Thymus (tissue), 11 donors: Measurements from ENCODE around the gene GARIN5B. TPM values are rescaled to one million over a fixed set of nuclear protein-coding genes. Genes with fewer than 3 reads are reported as not detected.

ENCODE experiments used
- DNase-seq, 9 donors: peaks; one replicate each; pipeline ENCODE4 v3.0.0-alpha.2; 2013; ENCODE audit warnings: low spot score in 9 of 9, low read depth in 6 of 9, missing footprints in 1 of 9
- H3K27ac ChIP-seq, 2 donors: one replicate each; pipeline ENCODE4 v1.5.1; 2013; ENCODE audit warnings: control low read depth in 1 of 2, low read depth in 1 of 2, low read length in 1 of 2, mild to moderate bottlenecking in 1 of 2, moderate library complexity in 1 of 2
- H3K27me3 ChIP-seq, 2 donors: one replicate each; pipeline ENCODE4 v1.5.1; 2013; ENCODE audit warnings: low read length in 1 of 2; ENCODE audit not compliant: control insufficient read depth in 2 of 2, insufficient read depth in 1 of 2
- H3K36me3 ChIP-seq, 2 donors: one replicate each; pipeline ENCODE4 v1.5.1; 2013; ENCODE audit warnings: low read length in 1 of 2, mild to moderate bottlenecking in 1 of 2, moderate library complexity in 1 of 2; ENCODE audit not compliant: control insufficient read depth in 2 of 2, insufficient read depth in 2 of 2
- H3K4me1 ChIP-seq, 2 donors: one replicate each; pipeline ENCODE4 v1.5.1; 2013; ENCODE audit warnings: low read length in 2 of 2; ENCODE audit not compliant: control insufficient read depth in 2 of 2, insufficient read depth in 2 of 2
- H3K4me3 ChIP-seq, 2 donors: one replicate each; pipeline ENCODE4 v1.5.1; 2013; ENCODE audit warnings: low read length in 2 of 2, control low read depth in 1 of 2, mild to moderate bottlenecking in 1 of 2
- H3K9me3 ChIP-seq, 2 donors: one replicate each; pipeline ENCODE4 v1.5.1; 2013; ENCODE audit warnings: low read length in 1 of 2, mild to moderate bottlenecking in 1 of 2; ENCODE audit not compliant: control insufficient read depth in 2 of 2, insufficient read depth in 1 of 2
- WGBS: extraction: QIAGEN DNeasy Blood & Tissue Kit; methylation state at CpG from one replicate; pipeline ENCODE4 v1.1.7; 2013; 5-methylcytosine and 5-hydroxymethylcytosine counted together
- polyA plus RNA-seq: library from polyadenylated mRNA; stranded (reverse); fragments of 200-250 nt; gene quantifications from one replicate; pipeline ENCODE4 v1.2.3, GENCODE V29; 2013
- total RNA-seq: library from RNA; stranded (reverse); fragments of 120-200 nt; gene quantifications from one replicate; pipeline ENCODE4 v1.2.4, GENCODE V29; 2013
- donor health status: healthy.

GARIN5B gene
- total and polyA plus RNA-seq, 2 donors: 0.05 TPM; not detected in 1

- Histone ChIP-seq H3K36me3 (peaks cover 0 to 3% of the 10 kb centered on the region in 2 donors), H3K4me3 (peak overlapping the region; percentile 16 to 51), H3K27ac (no peak overlapping the region), H3K27me3 (peaks cover 46 to 75% of the 10 kb centered on the region in 2 donors), H3K4me1 (peaks cover 11 to 12% of the 10 kb centered on the region in 2 donors), H3K9me3 (peaks cover 1 to 14% of the 10 kb centered on the region in 2 donors)
- DNase-seq: no peak
- WGBS: 7% methylated on average over 24 of the region's 24 CpGs
Observed at GRCh38 chr19:55353356-55353802, 9.7 kb downstream of the GARIN5B start.

GRCh38 chr19:55352549-55353145, 10.4 kb downstream of the GARIN5B start:
- peaks cover 11 to 12% of the 10 kb centered on the region in 2 donors for H3K4me1 ChIP-seq
- WGBS: 79% methylated on average over 25 of the region's 25 CpGs
- no peak overlapping the region for H3K4me3 ChIP-seq
- peaks cover 1 to 14% of the 10 kb centered on the region in 2 donors for H3K9me3 ChIP-seq
- peaks cover 46 to 70% of the 10 kb centered on the region in 2 donors for H3K27me3 ChIP-seq
- no peak overlapping the region for H3K27ac ChIP-seq
- peaks cover 4 to 8% of the 10 kb centered on the region in 2 donors for H3K36me3 ChIP-seq
- DNase-seq: no peak

GRCh38 chr19:55352040-55352439, 11.0 kb downstream of the GARIN5B start:
- no peak overlapping the region for H3K4me3 ChIP-seq
- peaks cover 11 to 12% of the 10 kb centered on the region in 2 donors for H3K4me1 ChIP-seq
- 71% methylated on average over 6 of the region's 6 CpGs for WGBS
- no peak overlapping the region for H3K27ac ChIP-seq
- H3K27me3 ChIP-seq: peaks cover 46 to 64% of the 10 kb centered on the region in 2 donors
- DNase-seq: no peak
- H3K9me3 ChIP-seq: peaks cover 1 to 14% of the 10 kb centered on the region in 2 donors
- H3K36me3 ChIP-seq: peaks cover 6 to 14% of the 10 kb centered on the region in 2 donors

- 76% methylated on average over 11 of the region's 11 CpGs for WGBS
- Histone ChIP-seq H3K4me3 (no peak overlapping the region), H3K27ac (no peak overlapping the region), H3K36me3 (peaks cover 10 to 26% of the 10 kb centered on the region in 2 donors), H3K9me3 (peaks cover 1 to 14% of the 10 kb centered on the region in 2 donors), H3K27me3 (peaks cover 38 to 52% of the 10 kb centered on the region in 2 donors), H3K4me1 (peaks cover 11 to 12% of the 10 kb centered on the region in 2 donors)
- no peak for DNase-seq
Observed at GRCh38 chr19:55350620-55351315, 12.3 kb downstream of the GARIN5B start.

GRCh38 chr19:55348317-55349034, 14.6 kb downstream of the GARIN5B start:
- no peak overlapping the region for H3K27ac ChIP-seq
- peaks cover 4% of the 10 kb centered on the region in 2 donors for H3K4me1 ChIP-seq
- DNase-seq: no peak
- peaks cover 14 to 48% of the 10 kb centered on the region in 2 donors for H3K36me3 ChIP-seq
- 93% methylated on average over 22 of the region's 22 CpGs for WGBS
- peaks cover 1 to 9% of the 10 kb centered on the region in 2 donors for H3K9me3 ChIP-seq
- H3K27me3 ChIP-seq: peaks cover 16 to 29% of the 10 kb centered on the region in 2 donors
- H3K4me3 ChIP-seq: no peak overlapping the region

GRCh38 chr19:55347442-55348009, 15.5 kb downstream of the GARIN5B start:
- peaks cover 21 to 58% of the 10 kb centered on the region in 2 donors for H3K36me3 ChIP-seq
- 96% methylated on average over 10 of the region's 10 CpGs for WGBS
- H3K27me3 ChIP-seq: peaks cover 7 to 20% of the 10 kb centered on the region in 2 donors
- H3K4me3 ChIP-seq: no peak overlapping the region
- H3K9me3 ChIP-seq: peaks cover 0 to 4% of the 10 kb centered on the region in 2 donors
- H3K4me1 ChIP-seq: no peaks in the 10 kb centered on the region
- H3K27ac ChIP-seq: no peak overlapping the region
- DNase-seq: no peak

GRCh38 chr19:55346725-55347441, 16.2 kb downstream of the GARIN5B start:
- no peak for DNase-seq
- Histone ChIP-seq H3K27me3 (peaks cover under 1 to 13% of the 10 kb centered on the region in 2 donors), H3K36me3 (peaks cover 26 to 64% of the 10 kb centered on the region in 2 donors), H3K27ac (no peak overlapping the region), H3K9me3 (peaks cover 0 to under 1% of the 10 kb centered on the region in 2 donors), H3K4me1 (no peaks in the 10 kb centered on the region), H3K4me3 (no peak overlapping the region)
- 98% methylated on average over 41 of the region's 41 CpGs for WGBS
